Fibroblast of lung (primary cell): ENCODE measurements around the gene EEFSEC. TPM values are rescaled to one million over a fixed set of nuclear protein-coding genes. Genes with fewer than 3 reads are reported as not detected.

Experiments used
- DNase-seq, 2 donors: peaks; one replicate each; pipeline versions ENCODE4 v3.0.0 to v3.0.0-alpha.2; 2010; ENCODE audit warnings: low read depth in 2 of 2
- H2AFZ ChIP-seq: 2 replicates; pipeline ENCODE4 v1.5.1; 2012; ENCODE audit warnings: low read length, control low read depth, inconsistent platforms
- H3K27ac ChIP-seq: 2 replicates; pipeline ENCODE4 v1.5.1; 2011; ENCODE audit warnings: low read length, control low read depth; ENCODE audit not compliant: insufficient read depth
- H3K27me3 ChIP-seq: 2 replicates; pipeline ENCODE4 v1.5.1; 2011; ENCODE audit warnings: mild to moderate bottlenecking, low read length; ENCODE audit not compliant: control insufficient read depth, insufficient read depth
- H3K36me3 ChIP-seq: 2 replicates; pipeline ENCODE4 v1.5.1; 2011; ENCODE audit warnings: low read length; ENCODE audit not compliant: control insufficient read depth, insufficient read depth
- H3K4me1 ChIP-seq: 2 replicates; pipeline ENCODE4 v1.5.1; 2011; ENCODE audit warnings: low read length; ENCODE audit not compliant: control insufficient read depth, insufficient read depth; ENCODE audit errors: extremely low read depth
- H3K4me2 ChIP-seq: 2 replicates; pipeline ENCODE4 v1.5.1; 2011; ENCODE audit warnings: low read length, control low read depth; ENCODE audit not compliant: insufficient read depth; ENCODE audit errors: extremely low read depth
- H3K4me3 ChIP-seq, 4 experiments: fragments of 200-600 bp in 1 of 4; sonication (generic) in 1 of 4; replicated peaks in 1 of 4; 2 replicates each; pipeline ENCODE4 v1.5.1; 2011 to 2016; ENCODE audit warnings: low read length in 4 of 4, low read depth in 3 of 4, mild to moderate bottlenecking in 3 of 4, control low read depth in 2 of 4, inconsistent platforms in 1 of 4, mixed read lengths in 1 of 4; ENCODE audit not compliant: insufficient read depth in 1 of 4; ENCODE audit errors: control extremely low read depth in 1 of 4
- H3K79me2 ChIP-seq: 2 replicates; pipeline ENCODE4 v1.5.1; 2012; ENCODE audit warnings: mild to moderate bottlenecking, low read length, inconsistent platforms; ENCODE audit not compliant: control insufficient read depth, insufficient read depth
- H3K9ac ChIP-seq: 2 replicates; pipeline ENCODE4 v1.5.1; 2011; ENCODE audit warnings: mild to moderate bottlenecking, low read length, control low read depth; ENCODE audit not compliant: insufficient read depth
- H3K9me3 ChIP-seq: 2 replicates; pipeline ENCODE4 v1.5.1; 2012; ENCODE audit warnings: low read depth, low read length; ENCODE audit not compliant: control insufficient read depth, insufficient read depth
- H4K20me1 ChIP-seq: 2 replicates; pipeline ENCODE4 v1.5.1; 2011; ENCODE audit warnings: low read length; ENCODE audit not compliant: control insufficient read depth, insufficient read depth; ENCODE audit errors: extremely low read depth
- EZH2 ChIP-seq: IDR thresholded peaks from 2 replicates; pipeline ENCODE4 v1.5.1; 2012; ENCODE audit warnings: low read length, control low read depth, mild to moderate bottlenecking; ENCODE audit errors: missing control alignments
- polyA plus RNA-seq, 2 donors: library from polyadenylated mRNA; depleted of rRNA in 1 of 2; stranded (reverse) in 1 of 2; unstranded in 1 of 2; fragments of >200 nt; gene quantifications; 2 replicates each; pipeline ENCODE4 v1.2.1, GENCODE V29; 2011 to 2012; ENCODE audit warnings: missing spikeins in 1 of 2
- total RNA-seq: library from RNA; depleted of rRNA; stranded (reverse); fragments of >200 nt; gene quantifications from 2 replicates; pipeline ENCODE4 v1.2.1, GENCODE V29; 2014
- TF ChIP-seq, protein P1 (sequence below), 2 donors: IDR thresholded peaks in 1 of 2; conservative IDR thresholded peaks in 1 of 2; 1 replicate in 1 of 2; 2 replicates in 1 of 2; pipeline ENCODE4 v1.5.1; 2011 to 2012; ENCODE audit warnings: low read length in 2 of 2, control low read depth in 1 of 2, inconsistent platforms in 1 of 2, low read depth in 1 of 2, mild to moderate bottlenecking in 1 of 2

EEFSEC gene
- total and polyA plus RNA-seq, 2 donors (not counting 1 experiment from before 2014, with no cell fraction given), result 2.6 to 5.0 TPM

DNA sequence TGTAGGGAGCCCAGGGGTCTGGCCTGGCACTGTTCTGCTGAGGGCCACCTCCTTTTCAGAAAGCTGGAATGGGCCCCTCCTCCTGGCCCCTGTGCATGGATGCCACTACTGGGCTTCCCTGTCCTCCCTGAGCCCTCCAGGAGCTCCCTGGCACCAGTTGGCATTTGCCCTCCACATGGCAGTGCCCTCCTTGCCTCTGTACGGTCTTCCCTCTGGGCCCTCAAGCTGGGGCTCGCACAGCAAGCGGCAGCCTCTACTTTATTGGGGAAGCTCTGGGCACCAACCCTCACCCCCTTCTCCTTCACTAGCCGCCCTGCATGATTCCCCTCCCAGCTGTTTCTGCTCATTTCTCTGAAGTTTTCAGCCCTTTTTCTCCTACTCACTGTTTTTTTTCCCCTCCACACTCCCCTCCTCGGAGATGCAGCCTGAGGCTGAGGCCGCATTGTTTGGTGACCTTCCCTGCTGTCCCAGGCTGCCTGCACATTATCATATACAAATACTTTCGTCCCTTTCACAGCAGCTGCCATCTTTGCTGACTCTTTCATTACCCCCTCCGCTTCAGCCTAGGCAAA lies 127.3 kb downstream of the EEFSEC start:
- Histone ChIP-seq H3K4me1 (peaks cover 24% of the 10 kb centered on the region), H2AFZ (no peak overlapping the region), H3K36me3 (peaks cover 2% of the 10 kb centered on the region), H3K4me3 (no peak overlapping the region), H3K27ac (no peak overlapping the region), H3K79me2 (no peaks in the 10 kb centered on the region), H3K27me3 (no peaks in the 10 kb centered on the region), H3K4me2 (no peak overlapping the region), H3K9ac (no peak overlapping the region), H4K20me1 (no peaks in the 10 kb centered on the region), H3K9me3 (no peaks in the 10 kb centered on the region)
- DNase-seq, result no peak
- TF ChIP-seq, protein P1, sequence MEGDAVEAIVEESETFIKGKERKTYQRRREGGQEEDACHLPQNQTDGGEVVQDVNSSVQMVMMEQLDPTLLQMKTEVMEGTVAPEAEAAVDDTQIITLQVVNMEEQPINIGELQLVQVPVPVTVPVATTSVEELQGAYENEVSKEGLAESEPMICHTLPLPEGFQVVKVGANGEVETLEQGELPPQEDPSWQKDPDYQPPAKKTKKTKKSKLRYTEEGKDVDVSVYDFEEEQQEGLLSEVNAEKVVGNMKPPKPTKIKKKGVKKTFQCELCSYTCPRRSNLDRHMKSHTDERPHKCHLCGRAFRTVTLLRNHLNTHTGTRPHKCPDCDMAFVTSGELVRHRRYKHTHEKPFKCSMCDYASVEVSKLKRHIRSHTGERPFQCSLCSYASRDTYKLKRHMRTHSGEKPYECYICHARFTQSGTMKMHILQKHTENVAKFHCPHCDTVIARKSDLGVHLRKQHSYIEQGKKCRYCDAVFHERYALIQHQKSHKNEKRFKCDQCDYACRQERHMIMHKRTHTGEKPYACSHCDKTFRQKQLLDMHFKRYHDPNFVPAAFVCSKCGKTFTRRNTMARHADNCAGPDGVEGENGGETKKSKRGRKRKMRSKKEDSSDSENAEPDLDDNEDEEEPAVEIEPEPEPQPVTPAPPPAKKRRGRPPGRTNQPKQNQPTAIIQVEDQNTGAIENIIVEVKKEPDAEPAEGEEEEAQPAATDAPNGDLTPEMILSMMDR (conservative IDR thresholded peaks at IDR 0.05 in 1 of 2, IDR thresholded peaks at IDR 0.05 in 1 of 2; ENCODE audit: low read depth in 1 of 2, low read length in 2 of 2), result no peak
- TF ChIP-seq EZH2, result no peak

DNA sequence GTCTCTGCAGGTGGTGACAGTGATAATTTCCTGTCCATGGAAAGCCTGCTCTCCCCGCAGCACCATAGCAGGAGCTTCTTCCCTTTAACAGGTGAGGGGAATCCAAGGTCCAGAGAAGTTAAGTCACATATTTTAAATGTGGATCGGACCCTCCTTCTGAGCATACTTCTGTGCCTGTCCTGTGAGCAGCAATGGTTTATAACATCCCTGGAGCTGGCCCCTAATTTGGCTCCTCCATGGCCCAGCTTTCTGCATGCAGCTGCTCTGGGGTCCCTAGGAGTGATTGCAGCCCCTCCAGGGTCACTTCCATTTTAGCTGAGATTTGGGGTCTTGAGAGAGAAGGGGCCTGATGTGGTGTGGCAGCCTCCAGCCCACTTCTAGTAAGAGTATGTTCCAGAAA lies 127.8 kb downstream of the EEFSEC start:
- Histone ChIP-seq H3K9me3 (no peaks in the 10 kb centered on the region), H3K27ac (no peak overlapping the region), H3K36me3 (peaks cover 2% of the 10 kb centered on the region), H3K4me3 (no peak overlapping the region), H3K9ac (no peak overlapping the region), H2AFZ (no peak overlapping the region), H3K4me1 (peaks cover 24% of the 10 kb centered on the region), H3K4me2 (no peak overlapping the region), H4K20me1 (no peaks in the 10 kb centered on the region), H3K27me3 (no peaks in the 10 kb centered on the region), H3K79me2 (no peaks in the 10 kb centered on the region)
- no peak for DNase-seq
- TF ChIP-seq, protein P1 (conservative IDR thresholded peaks at IDR 0.05 in 1 of 2, IDR thresholded peaks at IDR 0.05 in 1 of 2; ENCODE audit: low read depth in 1 of 2, low read length in 2 of 2), result no peak
- TF ChIP-seq EZH2, result no peak

DNA sequence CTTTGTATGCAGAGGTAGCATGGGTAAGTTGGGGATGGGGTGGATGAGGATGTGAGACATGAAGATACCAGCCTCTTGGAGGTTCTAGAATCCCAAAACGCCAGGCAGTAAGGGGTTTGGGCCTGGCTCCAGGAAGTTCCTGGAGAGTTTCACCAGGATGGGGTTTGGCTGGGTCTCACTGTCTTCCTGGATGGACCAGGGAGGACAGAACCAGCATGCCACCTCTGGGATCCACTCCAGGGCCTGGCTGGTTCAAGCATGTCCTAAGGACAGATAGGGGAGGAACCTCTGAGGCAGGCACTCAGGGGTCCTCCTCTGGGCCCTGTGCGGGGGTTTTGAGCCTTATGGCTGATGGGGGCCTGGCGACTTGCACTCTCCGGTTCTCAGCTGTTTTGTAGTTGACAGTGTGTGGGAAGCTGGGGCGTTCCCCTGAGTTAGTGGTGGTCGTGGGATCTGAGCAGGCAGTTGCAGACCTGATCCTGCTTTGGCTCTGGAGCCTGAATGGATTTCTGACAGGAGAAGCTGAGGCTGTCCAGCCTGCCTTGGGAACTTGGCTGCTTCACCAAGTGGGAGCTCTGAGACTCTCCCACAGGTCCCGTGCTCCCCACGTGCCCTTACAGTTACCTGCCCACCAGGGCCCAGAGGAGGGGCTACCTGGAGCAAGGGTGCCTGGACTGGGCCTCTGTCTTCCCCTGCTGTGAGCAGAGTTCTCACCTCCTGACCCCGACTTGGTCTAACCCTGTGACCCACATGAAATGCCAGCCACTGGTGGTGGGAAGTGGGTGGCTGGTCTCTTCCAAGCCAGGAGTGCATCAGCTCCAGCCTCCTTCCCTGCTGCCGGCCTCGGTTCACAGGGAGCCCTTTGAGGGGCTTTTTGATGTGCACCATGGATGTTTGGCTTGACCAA lies 128.4 kb downstream of the EEFSEC start:
- Histone ChIP-seq H3K9ac (no peak overlapping the region), H3K4me2 (no peak overlapping the region), H3K4me1 (peaks cover 24% of the 10 kb centered on the region), H3K36me3 (peaks cover 2% of the 10 kb centered on the region), H3K27ac (no peak overlapping the region), H3K27me3 (no peaks in the 10 kb centered on the region), H4K20me1 (no peaks in the 10 kb centered on the region), H3K4me3 (no peak overlapping the region), H3K9me3 (no peaks in the 10 kb centered on the region), H3K79me2 (no peaks in the 10 kb centered on the region), H2AFZ (no peak overlapping the region)
- DNase-seq, result no peak
- no peak for TF ChIP-seq EZH2
- TF ChIP-seq, protein P1 (conservative IDR thresholded peaks at IDR 0.05 in 1 of 2, IDR thresholded peaks at IDR 0.05 in 1 of 2; ENCODE audit: low read depth in 1 of 2, low read length in 2 of 2), result no peak
